ENCODE data around the gene MAPK12.

- no peak for TF ChIP-seq CTCF (IDR thresholded peaks at IDR 0.05)
- no peak for TF ChIP-seq POLR2A (IDR thresholded peaks at IDR 0.05)
Measured at GRCh38 chr22:50262460-50262911, 1.0 kb upstream of the MAPK12 start.
